GM18520 (cell line): ENCODE data around the gene TSPAN17.

ENCODE experiments used
- ATAC-seq: cut with Tn5 transposase; IDR thresholded peaks from one replicate; pipeline ENCODE4 v1.9.1; 2021; ENCODE audit not compliant: unreplicated experiment

TSPAN17 gene

GRCh38 chr5:176620333-176620981, 26.8 kb upstream of the TSPAN17 start:
- no peak for ATAC-seq

DNA sequence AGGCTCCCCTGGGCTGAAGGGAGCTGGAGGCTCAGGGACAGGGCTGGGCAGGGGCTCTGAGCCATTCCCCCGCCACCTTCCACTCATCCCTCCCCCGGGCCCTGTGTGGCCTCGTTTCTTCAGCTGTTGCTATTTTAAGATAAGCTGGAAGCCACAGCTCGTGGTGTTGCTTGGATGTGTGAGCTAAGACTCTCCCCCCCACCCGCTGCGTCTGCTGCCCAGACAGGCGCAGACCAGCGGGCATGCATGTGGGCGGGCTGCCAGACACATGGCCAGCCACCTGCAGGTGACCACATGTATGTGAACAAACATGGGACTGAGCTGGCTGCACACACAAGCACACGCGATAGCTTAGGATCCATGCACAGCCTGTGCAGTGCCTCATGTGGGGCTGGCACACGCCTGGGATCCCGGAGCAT, 25.6 kb upstream of the TSPAN17 start:
- no peak for ATAC-seq

GRCh38 chr5:176624142-176624541, 23.1 kb upstream of the TSPAN17 start:
- no peak for ATAC-seq

- ATAC-seq, result no peak
Observed at GRCh38 chr5:176624938-176625337, 22.3 kb upstream of the TSPAN17 start.

DNA sequence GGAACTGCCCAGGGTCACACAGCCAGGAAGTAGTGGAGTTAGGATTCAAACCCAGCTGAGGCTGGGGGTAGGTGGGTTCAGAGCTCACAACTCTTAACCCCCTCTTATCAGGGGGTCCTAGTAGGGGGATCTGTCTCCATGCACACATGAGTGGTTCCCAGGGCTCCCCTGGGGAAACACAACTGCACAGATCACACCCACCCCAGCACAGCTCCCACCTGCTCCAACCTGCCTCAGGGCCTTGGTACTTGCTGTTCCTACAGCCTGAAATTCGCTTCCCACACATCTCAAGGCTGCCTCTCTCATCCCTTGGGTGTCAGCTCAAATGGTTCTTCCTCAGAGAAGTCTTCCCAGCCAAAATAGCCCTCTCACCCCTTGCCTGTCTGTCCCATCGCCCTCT, 21.8 kb upstream of the TSPAN17 start:
- ATAC-seq, result no peak

DNA sequence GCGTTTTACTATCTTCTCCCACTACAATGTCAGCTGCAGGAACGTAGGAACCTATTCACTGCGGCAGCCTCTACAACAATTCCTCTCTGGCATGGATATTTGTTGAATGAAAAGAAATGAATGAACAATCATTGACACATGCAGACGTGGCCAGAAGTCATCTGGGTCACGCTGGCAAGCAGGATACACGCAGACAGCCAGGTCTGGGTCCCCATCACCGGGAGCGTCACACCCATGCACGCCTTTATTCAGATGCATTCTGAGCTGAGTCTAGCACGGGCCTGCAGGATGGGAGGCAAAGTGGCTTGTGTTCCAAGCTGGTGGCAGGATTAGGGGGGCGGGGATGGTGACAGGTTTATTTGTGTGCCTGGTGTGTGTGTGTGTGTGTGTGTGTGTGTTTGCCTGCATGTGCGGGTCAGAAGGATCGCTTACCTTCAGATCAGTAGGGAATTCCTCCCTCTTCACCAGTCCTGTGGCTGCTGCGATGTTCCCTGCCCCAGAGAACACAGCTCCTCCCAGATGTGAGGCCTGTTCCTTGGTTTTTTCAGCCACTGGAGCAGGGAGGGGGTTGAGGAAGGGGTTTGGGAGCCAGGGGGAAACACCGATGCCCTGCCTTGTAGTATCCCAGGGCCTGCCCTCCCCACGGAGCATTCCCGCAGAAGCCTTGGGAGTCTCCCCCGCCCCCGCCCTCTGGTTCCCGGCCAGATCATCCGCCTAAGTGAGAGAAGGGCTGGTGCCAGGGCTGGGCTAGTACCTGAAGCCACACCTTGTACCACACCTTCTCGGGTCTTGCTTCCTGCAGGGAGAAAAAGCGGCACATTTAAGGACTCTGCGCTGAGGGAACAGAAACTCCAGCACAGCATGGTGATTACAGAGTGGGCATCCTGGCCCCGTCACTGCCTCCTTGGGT, 21.1 kb upstream of the TSPAN17 start:
- ATAC-seq, result no peak

GRCh38 chr5:176626876-176627236, 20.4 kb upstream of the TSPAN17 start:
- ATAC-seq, result no peak

GRCh38 chr5:176627582-176627981, 19.7 kb upstream of the TSPAN17 start:
- ATAC-seq, result no peak

GRCh38 chr5:176628406-176629228, 18.7 kb upstream of the TSPAN17 start:
- ATAC-seq, result no peak

DNA sequence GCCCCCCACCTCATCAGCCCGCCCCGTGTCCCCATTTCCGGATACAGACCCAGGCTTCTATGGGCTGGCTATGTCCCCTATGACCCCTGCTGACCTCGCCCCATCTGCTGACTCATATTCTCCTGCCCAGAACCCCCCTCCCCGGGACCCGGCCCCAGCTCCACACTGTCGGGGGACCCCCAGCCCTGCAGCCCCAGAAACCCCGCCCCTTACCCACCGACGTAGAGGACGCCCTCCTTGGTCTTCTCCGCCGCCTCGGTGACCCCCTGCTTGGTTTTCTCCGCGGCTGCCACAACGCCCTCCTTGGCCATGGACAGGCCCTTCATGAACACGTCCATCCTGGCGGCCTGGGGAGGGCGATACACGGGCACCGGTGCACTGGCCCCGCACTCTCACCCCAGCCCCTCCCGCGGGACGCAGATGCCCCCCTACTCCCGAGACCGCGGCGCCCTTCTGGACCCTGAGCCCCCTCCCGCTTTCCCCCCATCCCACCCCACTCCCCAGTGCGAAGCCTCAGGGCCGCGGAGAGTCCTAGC, 17.9 kb upstream of the TSPAN17 start:
- ATAC-seq, result no peak

DNA sequence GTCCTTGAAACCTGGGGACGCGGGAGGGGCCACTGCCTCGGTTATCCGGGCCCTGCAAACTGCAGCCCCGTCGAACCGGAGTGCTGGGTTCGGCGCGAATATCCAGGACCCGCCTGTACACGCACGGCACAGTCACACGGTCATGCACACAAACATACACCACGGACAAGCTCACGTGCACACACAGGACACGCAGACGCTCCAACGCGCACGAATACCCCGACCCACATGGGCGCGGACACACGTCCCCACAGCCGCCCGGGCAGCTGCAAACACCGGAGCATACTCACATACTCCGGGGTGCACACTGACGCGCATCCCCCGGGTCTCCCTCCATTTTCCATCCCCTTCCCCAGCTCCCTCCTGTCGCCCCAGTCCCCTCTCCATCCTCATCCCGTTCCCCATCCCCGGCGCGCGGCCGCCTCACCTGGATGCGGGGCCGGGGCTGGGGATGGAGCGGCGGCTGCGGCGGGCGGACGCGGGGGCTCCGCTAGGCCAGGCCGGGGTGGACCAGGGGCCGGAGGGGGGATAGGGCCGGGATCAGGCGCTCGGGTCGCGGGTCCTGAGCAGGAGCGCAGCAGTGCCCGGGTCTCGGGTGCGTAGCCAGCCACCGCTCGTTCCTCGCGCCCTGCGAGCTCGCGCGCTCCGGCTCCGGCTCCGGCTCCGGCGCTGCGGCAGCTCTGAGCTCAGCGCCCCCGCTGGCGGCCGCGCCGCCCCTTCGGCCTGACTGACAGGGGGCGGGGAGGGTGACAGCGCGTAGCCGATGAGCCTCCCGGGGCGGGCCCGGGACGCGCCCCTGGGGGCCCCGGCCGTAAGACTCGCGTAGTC, 17.2 kb upstream of the TSPAN17 start, which contains the start of the genes EIF4E1B and SNCB:
Gene EIF4E1B (plus strand): TSS at position 823 of the 828 bp plus-strand sequence. CDS start 12,113 bp downstream, outside the sequence.
Gene SNCB (minus strand): TSS at position 682 of the 828 bp plus-strand sequence. CDS start 880 bp downstream, outside the sequence.
- no peak for ATAC-seq

DNA sequence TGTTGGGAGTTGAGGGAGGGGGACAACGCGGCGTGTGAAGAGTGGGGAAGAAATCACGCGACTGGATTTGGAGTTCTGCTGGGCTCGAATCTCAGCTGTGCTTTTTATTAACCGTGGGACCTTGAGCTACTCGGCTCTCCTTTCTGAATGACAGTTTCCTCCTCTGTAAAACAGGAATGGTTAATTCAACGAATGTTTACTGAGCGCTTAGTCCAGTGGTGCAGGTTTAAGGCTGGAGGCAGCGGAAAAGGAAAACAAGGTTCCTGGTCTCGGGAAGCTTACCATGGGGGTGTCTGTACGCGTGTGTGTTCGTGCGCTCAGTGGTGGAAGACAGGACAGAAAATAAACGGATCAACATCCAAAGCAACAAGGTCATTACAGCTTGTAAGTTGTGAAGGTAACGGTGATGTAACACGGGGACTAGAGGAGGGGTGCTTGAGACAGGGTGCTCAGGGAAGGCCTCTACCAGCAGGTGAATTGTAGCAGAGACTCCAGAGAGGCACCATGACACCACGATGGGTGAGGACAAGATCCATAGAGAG, 16.5 kb upstream of the TSPAN17 start:
- no peak for ATAC-seq

DNA sequence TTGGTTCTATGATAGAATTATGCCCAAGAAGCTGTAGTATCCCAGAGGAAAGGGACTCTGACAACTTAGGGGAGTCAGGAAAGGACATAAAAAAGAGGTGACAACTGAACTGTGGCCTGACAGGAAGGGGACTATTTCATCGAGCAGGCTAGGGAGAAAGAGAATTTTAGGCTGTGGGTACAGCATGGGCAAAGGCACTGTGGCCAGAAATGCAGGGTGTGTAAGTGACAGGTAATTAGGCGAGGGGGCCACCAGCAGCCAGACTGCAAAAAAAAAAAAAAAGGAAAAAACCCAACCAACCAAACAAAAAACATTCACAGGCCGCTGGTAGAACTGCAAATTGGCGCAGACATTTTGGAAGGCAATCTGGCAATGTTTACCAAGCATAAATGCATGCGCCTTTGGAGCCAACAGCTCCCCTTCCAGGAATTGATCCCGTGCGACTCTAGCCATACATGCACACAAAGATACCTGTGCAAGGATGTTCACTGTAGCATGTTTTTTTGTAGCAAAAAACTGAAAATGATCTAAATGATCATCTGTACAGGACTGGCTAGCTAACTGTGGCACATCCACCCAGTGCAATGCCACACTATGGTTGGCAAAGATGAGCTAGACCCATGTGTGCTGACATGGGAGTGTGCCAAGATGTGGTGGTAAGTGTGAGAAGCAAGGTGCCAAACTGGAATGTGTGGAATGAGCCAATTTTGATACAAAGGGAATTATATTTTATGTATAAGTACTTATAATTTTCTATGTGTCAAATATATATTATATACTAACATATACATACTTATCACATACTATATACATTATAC, 15.7 kb upstream of the TSPAN17 start:
- no peak for ATAC-seq

GRCh38 chr5:176632745-176633144, 14.5 kb upstream of the TSPAN17 start:
- ATAC-seq, result no peak

GRCh38 chr5:176633598-176633997, 13.7 kb upstream of the TSPAN17 start:
- no peak for ATAC-seq

DNA sequence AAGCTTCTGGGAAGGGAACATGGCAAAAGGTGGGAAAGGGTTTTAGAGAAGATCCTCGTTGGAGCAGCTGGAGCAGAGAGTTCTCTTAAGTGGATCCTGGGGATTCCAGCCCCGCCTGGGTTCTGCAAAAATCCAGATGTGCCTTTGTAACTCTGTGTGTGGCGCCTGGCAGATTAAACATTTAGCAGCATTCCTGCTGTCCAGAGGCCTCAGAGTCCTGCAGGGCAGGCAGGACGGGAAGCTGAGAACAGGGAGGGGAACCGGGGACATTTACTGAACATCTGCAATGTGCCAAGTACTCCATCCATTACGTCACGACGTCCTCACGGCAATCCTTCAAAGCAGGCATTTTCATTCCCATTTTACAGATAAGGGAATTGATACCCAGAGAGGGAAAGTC, 10.9 kb upstream of the TSPAN17 start:
- ATAC-seq, result no peak

DNA sequence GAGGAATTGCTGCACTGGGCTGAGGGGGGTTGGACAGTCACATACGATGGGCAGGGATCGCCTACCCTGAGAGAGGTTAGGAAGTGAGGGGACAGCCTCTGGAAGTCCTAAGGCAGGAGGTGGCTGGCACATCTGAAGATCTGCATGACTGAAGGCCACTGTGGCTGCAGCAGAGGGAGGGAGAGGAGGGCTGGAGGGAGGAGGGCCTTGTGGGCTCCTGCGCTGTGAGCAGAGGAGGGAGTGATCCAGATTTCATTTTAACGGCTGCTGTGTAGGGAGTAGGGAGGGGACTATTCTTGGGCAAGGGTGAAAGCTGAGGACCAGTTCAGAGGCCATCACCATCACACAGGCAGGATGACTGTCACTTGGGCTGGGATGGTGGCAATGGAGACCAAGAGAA, 9.7 kb upstream of the TSPAN17 start:
- no peak for ATAC-seq

- ATAC-seq, result no peak
Observed at GRCh38 chr5:176638437-176638836, 8.8 kb upstream of the TSPAN17 start.

DNA sequence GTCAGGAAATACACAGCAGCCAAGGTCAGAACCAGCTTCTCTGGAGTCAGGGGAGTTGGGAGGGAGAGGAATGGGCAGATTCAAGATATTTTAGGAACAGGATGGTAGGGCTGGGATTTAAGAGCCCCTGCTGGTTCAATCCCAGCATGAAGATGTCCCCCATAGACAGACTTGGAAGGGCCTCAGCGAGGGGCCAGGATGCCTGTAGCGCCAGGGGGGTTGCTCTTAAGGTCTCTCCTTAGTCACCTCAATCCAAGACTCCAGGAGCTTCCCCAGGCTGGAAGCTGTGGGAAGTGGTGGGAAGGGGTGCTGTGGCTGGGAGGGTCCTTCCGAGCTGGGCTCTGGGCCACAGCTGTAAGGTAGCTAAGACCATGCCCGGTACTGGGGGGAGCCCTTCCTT, 8.1 kb upstream of the TSPAN17 start:
- no peak for ATAC-seq
